Prostate gland (tissue), 2 donors: ENCODE results near the gene BARHL2. TPM values are rescaled to one million over a fixed set of nuclear protein-coding genes. Genes with fewer than 3 reads are reported as not detected.
A peak's percentile ranks its signal among the peaks of the same experiment; 100 is the strongest.

Source experiments
- DNase-seq: peaks from one replicate; pipeline ENCODE4 v3.0.0-alpha.2; 2019; ENCODE audit warnings: low spot score
- H3K27ac ChIP-seq, 2 donors: fragments of 200-600 bp; sonication (generic); 2 replicates each; pipeline ENCODE4 v1.5.1; 2017 to 2019
- H3K27me3 ChIP-seq: fragments of 200-600 bp; sonication (generic); replicated peaks from 2 replicates; pipeline ENCODE4 v1.5.1; 2019; ENCODE audit not compliant: insufficient read depth
- H3K36me3 ChIP-seq, 2 donors: fragments of 200-600 bp; sonication (generic); 1 replicate in 1 of 2; 2 replicates in 1 of 2; pipeline versions ENCODE4 v1.5.1 to v1.8.1; 2017 to 2019
- H3K4me1 ChIP-seq: fragments of 200-600 bp; sonication (generic); replicated peaks from 2 replicates; pipeline ENCODE4 v1.5.1; 2019
- H3K4me3 ChIP-seq, 2 donors: fragments of 200-600 bp; sonication (generic); 2 replicates each; pipeline ENCODE4 v1.5.1; 2017 to 2019
- H3K9me3 ChIP-seq: fragments of 200-600 bp; sonication (generic); 2 replicates; pipeline ENCODE4 v1.5.1; 2017
- CTCF ChIP-seq, 4 experiments: fragments of 200-600 bp in 2 of 4; fragments of 450-650 bp in 2 of 4; sonication (generic) in 2 of 4; IDR thresholded peaks; 1 replicate in 3 of 4; 2 replicates in 1 of 4; pipeline ENCODE4 v1.5.1; 2016 to 2019; ENCODE audit warnings: antibody characterized with exemption in 4 of 4, mild to moderate bottlenecking in 2 of 4, moderate library complexity in 2 of 4
- POLR2A ChIP-seq: fragments of 450-650 bp; IDR thresholded peaks from one replicate; pipeline ENCODE4 v1.6.1; 2016; ENCODE audit warnings: antibody characterized with exemption, mild to moderate bottlenecking
- POLR2AphosphoS5 ChIP-seq: sonication (generic); formaldehyde crosslinking; IDR thresholded peaks from one replicate; pipeline ENCODE4 v1.6.1; 2017; ENCODE audit warnings: antibody characterized with exemption
- WGBS: methylation state at CpG from one replicate; pipeline ENCODE4 v1.1.5; 2018; 5-methylcytosine and 5-hydroxymethylcytosine counted together
- intact Hi-C: fragments of 100-400 bp; cut with DNase I; formaldehyde crosslinking; loops from one replicate; pipeline ENCODE4 v1.14.2; 2022
- total RNA-seq, 2 donors: library from RNA; depleted of rRNA; stranded (reverse); fragments of >200 nt; gene quantifications; one replicate each; pipeline ENCODE4 v1.1.0, GENCODE V29; 2016

The BARHL2 gene
- 1 to 10 TPM in 1 of 2 donors, not detected in 1; 1.9 TPM for total RNA-seq

- Histone ChIP-seq H3K27ac (no peak within 1 kb of the TSS), H3K36me3 (no peaks in the 10 kb centered on the region), H3K27me3 (peaks cover 60% of the 10 kb centered on the region), H3K9me3 (no peaks in the 10 kb centered on the region), H3K4me1 (no peaks in the 10 kb centered on the region), H3K4me3 (peak within 1 kb of the TSS in 1 of 2 donors; percentile 11)
- no peak for DNase-seq
- WGBS = 5% methylated on average over 57 of the region's 58 CpGs
- no peak for TF ChIP-seq CTCF (IDR thresholded peaks at IDR 0.05)
- TF ChIP-seq POLR2AphosphoS5 = no peak
- no peak for TF ChIP-seq POLR2A
- intact Hi-C loops = no loop called here
Measured at GRCh38 chr1:90716552-90717355, at the start of gene BARHL2. TSS of gene BARHL2 (minus strand) at chr1:90717302. CDS start at chr1:90717195, 107 bp downstream.

- no peaks in the 10 kb centered on the region for H3K36me3 ChIP-seq
- no peak for DNase-seq
- H3K4me1 ChIP-seq = no peaks in the 10 kb centered on the region
- TF ChIP-seq POLR2AphosphoS5 (no peak), CTCF (IDR thresholded peaks at IDR 0.05) (no peak), POLR2A (no peak)
- WGBS = 74% methylated on average over 6 of the region's 6 CpGs
- H3K27me3 ChIP-seq = no peaks in the 10 kb centered on the region
- H3K9me3 ChIP-seq = no peaks in the 10 kb centered on the region
- no peak overlapping the region for H3K27ac ChIP-seq
- no peak overlapping the region for H3K4me3 ChIP-seq
- intact Hi-C loops = no loop called here
Measured at GRCh38 chr1:90763930-90764329, 46.8 kb upstream of the BARHL2 start.

- H3K27ac ChIP-seq = no peak overlapping the region
- 85% methylated on average over 3 of the region's 3 CpGs for WGBS
- no peaks in the 10 kb centered on the region for H3K27me3 ChIP-seq
- TF ChIP-seq POLR2A = no peak
- TF ChIP-seq POLR2AphosphoS5 = no peak
- TF ChIP-seq CTCF (IDR thresholded peaks at IDR 0.05) = no peak
- intact Hi-C loops = no loop called here
- no peak overlapping the region for H3K4me3 ChIP-seq
- H3K36me3 ChIP-seq = no peaks in the 10 kb centered on the region
- DNase-seq = no peak
- no peaks in the 10 kb centered on the region for H3K4me1 ChIP-seq
- no peaks in the 10 kb centered on the region for H3K9me3 ChIP-seq
Measured at GRCh38 chr1:90763506-90763905, 46.4 kb upstream of the BARHL2 start.

- Histone ChIP-seq H3K27me3 (no peaks in the 10 kb centered on the region), H3K36me3 (no peaks in the 10 kb centered on the region), H3K4me1 (no peaks in the 10 kb centered on the region), H3K9me3 (no peaks in the 10 kb centered on the region), H3K4me3 (no peak overlapping the region), H3K27ac (no peak overlapping the region)
- WGBS = 24% methylated on average over 12 of the region's 12 CpGs
- TF ChIP-seq CTCF (IDR thresholded peaks at IDR 0.05) (no peak), POLR2A (no peak)
- intact Hi-C loops = no loop called here
- no peak for DNase-seq
Measured at GRCh38 chr1:90761781-90762589, 44.9 kb upstream of the BARHL2 start.
